Colonic mucosa (tissue), 4 donors: Measurements from ENCODE around the gene FAM227B. TPM values are rescaled to one million over a fixed set of nuclear protein-coding genes. Genes with fewer than 3 reads are reported as not detected.

Experiments
- DNase-seq: peaks from one replicate; pipeline ENCODE4 v3.0.0-alpha.2; 2020
- H3K27ac ChIP-seq: fragments of 200-600 bp; one replicate; pipeline ENCODE4 v1.8.0; 2021
- H3K27me3 ChIP-seq: fragments of 200-600 bp; one replicate; pipeline ENCODE4 v1.8.0; 2021
- H3K36me3 ChIP-seq: fragments of 200-600 bp; one replicate; pipeline ENCODE4 v1.8.0; 2021
- H3K4me1 ChIP-seq: fragments of 200-600 bp; one replicate; pipeline ENCODE4 v1.8.0; 2021; ENCODE audit warnings: mild to moderate bottlenecking
- H3K4me3 ChIP-seq: fragments of 200-600 bp; one replicate; pipeline ENCODE4 v1.8.0; 2021
- H3K9ac ChIP-seq, 2 donors: one replicate each; pipeline ENCODE4 v1.7.0; 2013; ENCODE audit warnings: control low read depth in 2 of 2, low read depth in 2 of 2, low read length in 2 of 2
- H3K9me3 ChIP-seq: fragments of 200-600 bp; one replicate; pipeline ENCODE4 v1.8.0; 2021
- CTCF ChIP-seq: fragments of 200-600 bp; IDR thresholded peaks from one replicate; pipeline ENCODE4 v1.8.0; 2022; ENCODE audit warnings: antibody characterized with exemption, mild to moderate bottlenecking
- intact Hi-C: fragments of 100-400 bp; cut with DNase I; formaldehyde crosslinking; loops from one replicate; pipeline ENCODE4 v1.14.1; 2022
- total RNA-seq, 2 donors: library from RNA; stranded (reverse); fragmentation: NEBNext Ultra II Directional in 1 of 2; extraction: Animal tissue kit (Norgen Biotek cat#: 25700) in 1 of 2; gene quantifications; one replicate each; pipeline ENCODE4 v1.2.1, GENCODE V29; 2021
- donor health status: healthy.
- donor health status: DM: no; HTN: no; CAD: no.
- donor health status: DM: no; HTN: no; CAD: no.

The FAM227B gene
- total RNA-seq, 2 donors from 2014 or later, result 1.0 to 2.3 TPM

GRCh38 chr15:49507261-49507660, 113.4 kb downstream of the FAM227B start:
- Histone ChIP-seq H3K9ac (no peak overlapping the region), H3K4me3 (no peak overlapping the region), H3K27ac (no peak overlapping the region), H3K9me3 (no peaks in the 10 kb centered on the region), H3K27me3 (no peaks in the 10 kb centered on the region), H3K36me3 (no peaks in the 10 kb centered on the region), H3K4me1 (no peaks in the 10 kb centered on the region)
- intact Hi-C loops, result no loop called here
- no peak for TF ChIP-seq CTCF
- no peak for DNase-seq

- Histone ChIP-seq H3K9ac (no peak overlapping the region), H3K36me3 (no peaks in the 10 kb centered on the region), H3K27me3 (no peaks in the 10 kb centered on the region), H3K4me1 (no peaks in the 10 kb centered on the region), H3K9me3 (no peaks in the 10 kb centered on the region), H3K4me3 (no peak overlapping the region), H3K27ac (no peak overlapping the region)
- intact Hi-C loops, result no loop called here
- TF ChIP-seq CTCF, result no peak
- no peak for DNase-seq
Observed at GRCh38 chr15:49506341-49506740, 114.3 kb downstream of the FAM227B start.

GRCh38 chr15:49501586-49501985, 119.0 kb downstream of the FAM227B start:
- no peaks in the 10 kb centered on the region for H3K9me3 ChIP-seq
- no peaks in the 10 kb centered on the region for H3K36me3 ChIP-seq
- H3K27ac ChIP-seq, result no peak overlapping the region
- H3K4me3 ChIP-seq, result no peak overlapping the region
- intact Hi-C loops, result no loop called here
- no peaks in the 10 kb centered on the region for H3K27me3 ChIP-seq
- no peak for DNase-seq
- no peak for TF ChIP-seq CTCF
- H3K9ac ChIP-seq, result no peak overlapping the region
- no peaks in the 10 kb centered on the region for H3K4me1 ChIP-seq

GRCh38 chr15:49495993-49496753, 124.4 kb downstream of the FAM227B start:
- DNase-seq, result no peak
- Histone ChIP-seq H3K27me3 (no peaks in the 10 kb centered on the region), H3K36me3 (no peaks in the 10 kb centered on the region), H3K9me3 (no peaks in the 10 kb centered on the region), H3K9ac (no peak overlapping the region), H3K4me1 (no peaks in the 10 kb centered on the region), H3K4me3 (no peak overlapping the region), H3K27ac (no peak overlapping the region)
- intact Hi-C loops, result no loop called here
- TF ChIP-seq CTCF, result no peak

- H3K4me3 ChIP-seq, result no peak overlapping the region
- no peak overlapping the region for H3K27ac ChIP-seq
- H3K36me3 ChIP-seq, result no peaks in the 10 kb centered on the region
- H3K4me1 ChIP-seq, result no peaks in the 10 kb centered on the region
- no peak for DNase-seq
- no peak for TF ChIP-seq CTCF
- no peaks in the 10 kb centered on the region for H3K9me3 ChIP-seq
- intact Hi-C loops, result no loop called here
- H3K27me3 ChIP-seq, result no peaks in the 10 kb centered on the region
- no peak overlapping the region for H3K9ac ChIP-seq
Observed at GRCh38 chr15:49494842-49495241, 125.8 kb downstream of the FAM227B start.
